HG02981 (cell line): ENCODE results near the gene SPINT3.

Experiments
- ATAC-seq: cut with Tn5 transposase; IDR thresholded peaks from one replicate; pipeline ENCODE4 v1.9.1; 2021; ENCODE audit warnings: mild to moderate bottlenecking, moderate library complexity; ENCODE audit not compliant: unreplicated experiment

The SPINT3 gene, protein sequence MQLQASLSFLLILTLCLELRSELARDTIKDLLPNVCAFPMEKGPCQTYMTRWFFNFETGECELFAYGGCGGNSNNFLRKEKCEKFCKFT

DNA sequence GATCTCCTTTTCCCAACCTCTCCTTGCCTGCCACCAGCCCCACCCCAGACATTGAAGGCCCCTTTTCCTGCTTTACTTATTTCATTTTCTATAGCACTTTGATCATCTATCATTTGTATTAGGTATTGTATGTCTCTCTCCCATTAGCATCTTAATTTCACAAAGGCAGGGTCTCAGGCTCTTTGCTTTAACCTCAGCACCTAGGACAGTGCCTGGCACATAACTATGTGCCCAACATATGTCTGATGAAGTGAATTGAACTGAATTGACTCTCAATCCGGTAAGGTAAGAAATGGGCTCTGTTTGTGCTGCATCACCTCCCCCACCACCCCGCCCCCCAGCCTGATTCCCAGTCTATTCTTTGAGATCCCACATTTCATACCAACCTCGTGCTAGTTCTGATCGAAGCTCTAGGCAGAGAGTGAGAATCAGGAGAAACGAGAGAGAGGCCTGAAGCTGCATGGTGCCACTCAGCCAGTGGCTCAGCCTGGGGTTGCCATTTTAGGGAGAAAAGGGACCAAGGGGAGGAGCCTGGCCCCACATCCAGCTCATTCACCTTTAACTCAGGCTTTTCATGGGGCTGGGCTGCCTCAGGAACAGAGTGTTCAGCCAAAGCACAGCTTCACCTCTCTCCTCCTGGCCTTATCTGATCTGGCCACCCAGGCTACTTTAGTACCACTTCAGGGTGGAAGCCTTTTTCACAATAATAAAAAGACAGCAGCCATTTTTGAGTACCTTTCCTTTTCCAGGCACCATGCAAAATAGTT lies at the start of gene SPINT3:
Gene SPINT3, minus strand, starts transcription at position 476 of the 767 bp plus-strand sequence. Its CDS starts 14 bp downstream, at position 462.
- ATAC-seq = no peak

DNA sequence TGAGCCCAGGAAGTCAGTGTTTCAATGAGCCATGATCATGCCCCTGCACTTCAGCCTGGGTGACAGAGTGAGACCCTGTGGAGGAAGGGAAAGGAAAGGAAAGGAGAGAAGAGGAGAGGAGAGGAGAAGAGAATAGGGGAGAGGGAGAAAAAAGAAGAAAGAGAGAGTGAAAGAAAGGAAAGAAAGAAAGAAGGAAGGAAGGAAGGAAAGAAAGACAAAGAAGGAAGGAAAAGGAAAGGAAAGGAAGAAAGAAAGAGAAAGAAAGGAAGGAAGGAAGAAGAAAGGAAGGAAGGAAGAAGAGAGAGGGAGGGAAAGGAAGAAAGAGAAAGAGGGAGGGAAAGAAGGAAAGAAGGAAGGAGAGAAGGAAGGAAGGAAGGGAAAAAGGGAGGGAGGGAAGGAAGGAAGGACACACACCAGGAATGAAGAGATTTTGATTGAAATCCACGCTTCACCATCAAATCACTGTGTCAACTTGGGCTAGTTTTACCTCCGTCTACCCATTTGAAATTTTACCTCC lies 49.4 kb upstream of the SPINT3 start:
- no peak for ATAC-seq

GRCh38 chr20:45555198-45555597 lies 39.8 kb upstream of the SPINT3 start:
- ATAC-seq = no peak

DNA sequence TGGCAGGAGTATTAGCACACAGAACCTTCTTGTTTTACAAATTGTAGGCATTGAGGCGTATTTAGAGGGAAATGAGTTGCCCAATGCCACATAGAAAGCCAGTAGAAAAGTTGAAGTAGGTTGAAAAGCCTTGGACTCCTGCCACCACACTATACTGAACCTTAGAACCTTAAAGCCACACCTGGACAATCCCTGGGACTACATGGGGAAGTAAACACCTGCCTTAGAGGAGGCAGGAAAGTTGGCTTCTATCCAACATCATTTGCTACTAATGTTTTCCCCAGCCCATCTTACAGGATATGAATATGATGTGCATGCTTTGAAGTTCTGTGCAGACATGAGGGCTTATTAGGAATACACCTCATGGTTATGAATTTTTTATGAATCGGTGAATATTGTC lies 37.0 kb upstream of the SPINT3 start:
- no peak for ATAC-seq

GRCh38 chr20:45550765-45551164 lies 35.3 kb upstream of the SPINT3 start:
- no peak for ATAC-seq

DNA sequence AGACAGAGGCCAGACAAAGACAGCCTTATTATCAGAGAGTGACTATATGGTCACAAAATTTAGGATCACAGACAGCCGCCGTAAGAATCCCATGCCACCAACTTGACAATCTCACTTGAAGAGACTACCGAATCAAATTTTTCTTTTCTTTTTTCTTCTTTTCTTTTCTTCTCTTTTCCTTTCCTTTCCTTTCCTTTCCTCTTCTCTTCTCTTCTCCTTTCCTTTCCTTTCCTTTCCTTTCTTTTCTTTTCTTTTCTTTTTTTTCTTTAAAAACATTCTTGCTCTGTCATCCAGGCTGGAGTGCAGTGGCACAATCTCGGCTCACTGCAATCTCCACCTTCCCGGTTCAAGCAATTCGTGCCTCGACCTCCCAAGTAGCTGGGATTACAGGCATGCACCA lies 33.0 kb upstream of the SPINT3 start:
- no peak for ATAC-seq

- no peak for ATAC-seq
These were observed 31.9 kb upstream of the SPINT3 start, which contains the start of gene EPPIN for GRCh38 chr20:45547206-45547770. EPPIN (minus strand) TSS chr20:45547401; CDS start chr20:45547357, 44 bp downstream.

GRCh38 chr20:45545754-45546453 lies 30.5 kb upstream of the SPINT3 start:
- no peak for ATAC-seq

GRCh38 chr20:45545351-45545750 lies 29.9 kb upstream of the SPINT3 start:
- ATAC-seq = no peak

GRCh38 chr20:45539382-45539781 lies 24.0 kb upstream of the SPINT3 start, which contains the start of gene WFDC6:
WFDC6 (minus strand) TSS chr20:45539482; CDS start chr20:45539407, 75 bp downstream.
- no peak for ATAC-seq

DNA sequence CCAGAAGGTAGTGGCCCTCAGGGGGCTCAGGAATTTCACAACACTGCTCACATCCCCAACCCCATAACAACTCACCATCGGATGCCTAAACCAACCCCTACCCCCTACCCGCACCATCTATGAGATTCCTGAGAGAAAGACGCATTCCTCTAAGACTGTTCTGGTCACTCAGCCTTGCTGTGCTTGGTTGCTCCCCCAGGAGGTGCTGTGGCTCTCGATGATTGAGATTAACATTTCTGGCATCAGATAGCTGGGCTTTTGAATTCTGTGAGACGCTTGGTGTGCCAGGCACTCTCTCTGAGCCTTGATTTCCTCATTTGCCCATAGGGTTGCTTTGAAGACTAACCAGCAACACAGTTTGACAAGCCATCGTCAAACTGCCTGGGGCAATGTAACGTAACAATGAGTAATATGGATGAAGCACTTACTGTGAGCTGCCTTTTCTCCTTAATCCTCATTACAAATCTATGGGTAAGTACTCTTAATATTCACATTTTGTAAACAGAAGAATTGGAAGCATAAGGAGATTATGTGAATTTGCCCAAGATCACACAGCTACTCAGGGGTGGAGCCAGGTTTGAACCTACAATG lies 22.9 kb upstream of the SPINT3 start:
- ATAC-seq = no peak

- ATAC-seq = no peak
These were observed 11.9 kb upstream of the SPINT3 start for GRCh38 chr20:45527294-45527693.

- no peak for ATAC-seq
These were observed 8.4 kb upstream of the SPINT3 start for GRCh38 chr20:45523821-45524220.

GRCh38 chr20:45518282-45518681 lies 2.9 kb upstream of the SPINT3 start:
- no peak for ATAC-seq

GRCh38 chr20:45510242-45510862 lies 5.1 kb downstream of the SPINT3 start:
- ATAC-seq = no peak

DNA sequence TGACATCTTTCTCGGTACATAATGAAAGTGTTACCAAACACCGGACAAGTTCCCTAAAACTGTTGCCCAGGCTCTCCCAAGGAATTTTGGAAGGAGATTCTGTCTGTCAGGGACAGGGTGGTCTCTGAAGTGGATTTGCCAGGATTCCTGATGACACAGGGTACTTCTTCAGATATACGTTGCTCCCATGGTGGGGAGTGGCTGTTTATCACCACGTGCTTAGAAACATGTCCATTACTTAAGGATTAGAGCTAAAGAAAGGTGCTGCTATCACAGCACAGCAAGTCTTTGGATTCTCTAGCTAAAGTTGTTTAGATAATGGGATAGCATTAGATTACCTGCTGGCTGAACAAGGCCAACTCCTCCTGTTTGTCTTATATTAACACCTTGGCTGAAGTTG lies 6.3 kb downstream of the SPINT3 start:
- no peak for ATAC-seq

- no peak for ATAC-seq
These were observed 7.1 kb downstream of the SPINT3 start for GRCh38 chr20:45508068-45508886.

DNA sequence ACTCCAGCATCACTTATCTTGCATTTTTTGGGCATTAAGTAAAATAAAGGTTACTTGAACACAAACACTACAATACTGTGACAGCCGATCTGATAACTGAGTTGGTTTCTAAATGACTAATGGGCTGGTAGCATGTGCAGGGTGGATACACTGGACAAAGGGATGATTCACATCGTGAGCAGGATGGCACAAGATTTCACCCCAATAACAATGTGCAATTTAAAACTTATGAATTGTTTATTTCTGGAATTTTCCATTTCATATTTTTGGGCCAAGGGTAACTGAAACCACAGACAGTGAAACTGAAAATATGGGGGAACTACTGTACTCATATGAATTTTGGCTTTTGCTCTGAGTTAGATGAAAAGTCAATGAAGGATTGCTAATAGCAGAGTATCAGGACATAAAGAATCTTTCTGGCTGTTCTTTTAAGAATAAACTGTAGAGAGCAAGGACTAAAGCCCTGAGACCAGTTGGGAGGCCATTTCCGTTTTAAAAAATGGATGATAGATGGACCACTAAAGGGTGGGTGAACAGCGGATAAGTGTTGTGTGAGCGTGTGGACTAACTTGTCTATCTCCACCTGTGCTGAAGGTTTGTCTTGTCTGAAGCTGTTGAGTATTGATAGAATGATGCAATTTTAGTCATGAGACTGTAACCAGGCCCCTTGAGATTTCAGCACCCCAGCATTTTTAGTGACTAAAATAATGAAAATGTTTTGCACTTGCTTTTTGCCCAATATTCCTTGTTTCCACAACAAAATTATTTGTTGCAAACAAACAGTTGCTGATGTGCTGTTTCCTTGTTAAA lies 8.2 kb downstream of the SPINT3 start:
- ATAC-seq = no peak

DNA sequence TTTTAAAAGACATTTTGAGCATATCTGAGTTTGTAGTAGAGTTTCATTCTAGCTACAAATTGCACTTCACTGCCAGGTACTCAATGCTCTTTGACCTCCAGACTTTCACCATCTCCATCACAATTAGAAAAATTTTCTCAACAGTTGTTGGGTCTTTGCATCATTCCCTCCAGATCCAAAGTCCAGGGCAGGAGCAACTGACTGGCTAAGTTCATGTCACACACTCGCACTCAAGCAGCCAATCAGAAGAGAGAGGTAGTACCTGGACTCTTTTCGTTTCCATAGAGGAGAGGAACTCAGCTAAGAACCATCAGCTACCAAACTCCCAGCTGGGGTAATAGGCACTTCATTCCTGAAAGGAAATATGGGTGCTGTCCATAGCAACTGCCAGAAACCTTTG lies 9.0 kb downstream of the SPINT3 start:
- no peak for ATAC-seq
